GM08714 (cell line): Measurements from ENCODE around the gene RAB31.
"Not testable (repeated sequence)": the region's sequence is repeated elsewhere in the genome, so short reads cannot be mapped to it uniquely, and the experiment has no call there.

Source experiments
- H3K4me3 ChIP-seq: fragments of 200-500 bp; sonication (Bioruptor generic); 2 replicates; pipeline ENCODE4 v1.5.1; 2014; ENCODE audit warnings: mild to moderate bottlenecking, low read length, inconsistent platforms
- ZNF274 ChIP-seq: IDR thresholded peaks from 2 replicates; pipeline ENCODE4 v1.6.1; 2012; ENCODE audit warnings: mild to moderate bottlenecking, low read depth, low read length

RAB31 gene

GRCh38 chr18:9852266-9853081, 144.4 kb downstream of the RAB31 start:
- H3K4me3 ChIP-seq: no peak overlapping the region
- TF ChIP-seq ZNF274: no peak

DNA sequence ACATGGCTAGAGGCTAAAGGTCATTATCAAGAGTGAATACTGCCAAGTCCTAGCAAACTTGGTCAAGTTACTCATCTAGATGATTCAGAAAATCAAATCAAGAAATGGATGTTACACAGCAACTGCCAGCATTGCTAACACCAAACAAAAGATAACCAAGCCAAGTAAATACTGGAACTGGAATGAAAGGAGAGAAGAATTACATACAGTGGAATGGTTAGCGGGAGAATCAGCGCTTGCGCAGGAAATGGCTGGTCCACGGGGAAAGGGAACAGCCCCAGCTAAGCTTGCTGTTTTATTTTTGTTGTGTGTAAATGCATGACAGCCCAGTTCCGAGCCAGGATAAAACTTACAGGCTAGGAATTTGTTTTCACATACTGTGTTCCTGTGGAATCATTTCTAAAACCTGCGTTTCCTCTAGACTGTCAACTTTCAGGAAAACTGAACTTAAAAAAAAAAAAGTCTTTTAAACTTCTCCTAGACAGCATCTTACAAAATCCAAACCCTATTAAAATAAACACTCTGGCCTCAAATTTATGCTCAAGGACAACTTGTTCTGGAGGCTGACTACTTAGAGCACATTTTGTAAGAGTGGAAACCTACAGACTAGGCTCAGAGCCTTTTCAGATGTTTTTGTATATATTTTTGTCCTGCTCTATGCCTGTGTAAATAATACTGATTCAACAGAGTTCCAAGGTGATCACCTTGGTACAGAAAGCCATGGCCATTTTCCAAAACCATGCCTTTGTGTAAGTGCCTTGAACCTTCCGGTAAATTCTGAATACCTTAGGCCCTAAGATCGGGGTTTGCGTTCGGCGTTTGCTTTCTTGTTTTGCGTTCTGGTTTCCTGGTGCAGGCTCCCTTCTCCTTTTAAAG, 146.9 kb downstream of the RAB31 start:
- H3K4me3 ChIP-seq: no peak overlapping the region
- TF ChIP-seq ZNF274: no peak

- TF ChIP-seq ZNF274: no peak
Observed at GRCh38 chr18:9855681-9856080, 147.6 kb downstream of the RAB31 start.

DNA sequence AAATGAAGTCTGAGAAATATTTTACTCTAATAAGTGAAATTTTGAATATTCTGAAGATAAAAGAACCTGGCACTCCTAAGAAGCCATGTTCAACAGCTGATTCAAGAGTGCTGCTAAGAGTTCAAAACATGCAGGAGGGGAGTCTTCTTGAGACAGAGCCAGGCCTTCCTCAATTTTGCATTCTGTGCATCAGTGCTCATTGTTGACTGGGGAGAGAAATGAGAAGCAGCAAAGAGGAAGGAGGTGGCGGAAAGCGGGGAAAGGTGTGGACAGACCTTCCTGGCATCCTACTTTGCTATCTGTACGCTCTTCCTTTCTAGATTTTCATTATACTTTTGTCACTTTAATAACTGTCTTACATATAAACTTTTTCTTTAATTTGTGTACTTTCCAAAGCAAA, 148.0 kb downstream of the RAB31 start:
- no peak for TF ChIP-seq ZNF274
- no peak overlapping the region for H3K4me3 ChIP-seq

More at GRCh38 chr18:9855681-9856080, 147.6 kb downstream of the RAB31 start:
- H3K4me3 ChIP-seq: no peak overlapping the region

DNA sequence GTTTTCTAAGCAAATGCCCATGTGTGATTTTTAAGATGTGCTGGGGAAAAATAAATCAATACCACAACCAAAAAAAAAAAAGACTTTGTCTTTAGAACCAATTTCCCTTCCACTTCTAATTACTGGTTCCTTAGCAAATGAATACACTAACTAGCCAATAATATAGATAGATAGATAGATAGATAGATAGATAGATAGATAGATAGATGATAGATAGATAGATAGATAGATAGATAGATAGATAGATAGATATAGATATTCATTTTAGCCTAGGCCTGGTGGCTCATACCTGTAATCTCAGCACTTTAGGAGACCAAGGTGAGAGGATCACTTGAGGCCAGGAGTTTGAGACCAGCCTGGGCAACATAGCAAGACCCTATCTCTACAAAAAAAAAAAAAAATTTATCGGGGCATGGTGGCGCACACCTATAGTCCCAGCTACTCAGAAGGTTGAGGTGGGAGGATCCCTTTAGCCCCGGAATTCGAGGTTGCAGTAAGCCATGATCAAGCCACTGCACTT, 149.4 kb downstream of the RAB31 start:
- not testable (repeated sequence) for H3K4me3 ChIP-seq

GRCh38 chr18:9858642-9859041, 150.5 kb downstream of the RAB31 start:
- no peak for TF ChIP-seq ZNF274
- no peak overlapping the region for H3K4me3 ChIP-seq

DNA sequence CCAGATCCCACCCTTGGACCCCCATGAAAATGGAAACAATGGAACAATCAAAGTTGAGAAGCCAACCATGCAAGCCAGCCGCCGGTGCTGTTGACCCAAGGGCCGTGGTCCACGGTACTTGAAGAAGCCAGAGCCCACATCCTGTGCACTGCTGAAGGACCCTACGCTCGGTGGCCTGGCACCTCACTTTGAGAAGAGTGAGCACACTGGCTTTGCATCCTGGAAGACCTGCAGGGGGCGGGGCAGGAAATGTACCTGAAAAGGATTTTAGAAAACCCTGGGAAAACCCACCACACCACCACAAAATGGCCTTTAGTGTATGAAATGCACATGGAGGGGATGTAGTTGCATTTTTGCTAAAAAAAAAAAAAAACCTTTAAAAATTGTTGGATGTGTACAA, 151.1 kb downstream of the RAB31 start:
- TF ChIP-seq ZNF274: no peak
- H3K4me3 ChIP-seq: no peak overlapping the region

DNA sequence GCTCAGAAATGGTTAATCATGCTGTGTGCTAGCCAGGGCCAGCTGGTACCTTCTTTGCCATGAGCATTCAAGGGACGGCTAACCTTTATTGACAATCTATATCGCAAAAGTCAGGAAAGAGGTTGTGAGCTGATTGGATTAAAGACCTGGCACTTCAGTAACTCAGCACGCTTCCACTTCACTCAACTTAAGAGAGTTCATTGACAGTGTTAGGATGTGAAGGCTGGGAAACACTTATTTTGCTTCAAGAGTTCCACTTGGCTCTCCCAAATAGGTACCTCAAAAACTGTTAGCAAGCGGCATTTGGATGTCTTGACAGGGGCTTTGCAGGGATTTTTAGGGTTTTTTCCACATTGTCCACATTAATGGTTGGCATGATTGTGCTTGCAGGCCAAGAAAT, 152.6 kb downstream of the RAB31 start:
- no peak overlapping the region for H3K4me3 ChIP-seq
- no peak for TF ChIP-seq ZNF274

GRCh38 chr18:9861157-9861556, 153.1 kb downstream of the RAB31 start:
- TF ChIP-seq ZNF274: no peak
- no peak overlapping the region for H3K4me3 ChIP-seq

GRCh38 chr18:9861933-9862332, 153.8 kb downstream of the RAB31 start:
- H3K4me3 ChIP-seq: no peak overlapping the region
- no peak for TF ChIP-seq ZNF274

- no peak for TF ChIP-seq ZNF274
- no peak overlapping the region for H3K4me3 ChIP-seq
Observed at GRCh38 chr18:9862686-9863085, 154.6 kb downstream of the RAB31 start.

GRCh38 chr18:9863282-9863681, 155.2 kb downstream of the RAB31 start:
- no peak for TF ChIP-seq ZNF274
- H3K4me3 ChIP-seq: no peak overlapping the region

DNA sequence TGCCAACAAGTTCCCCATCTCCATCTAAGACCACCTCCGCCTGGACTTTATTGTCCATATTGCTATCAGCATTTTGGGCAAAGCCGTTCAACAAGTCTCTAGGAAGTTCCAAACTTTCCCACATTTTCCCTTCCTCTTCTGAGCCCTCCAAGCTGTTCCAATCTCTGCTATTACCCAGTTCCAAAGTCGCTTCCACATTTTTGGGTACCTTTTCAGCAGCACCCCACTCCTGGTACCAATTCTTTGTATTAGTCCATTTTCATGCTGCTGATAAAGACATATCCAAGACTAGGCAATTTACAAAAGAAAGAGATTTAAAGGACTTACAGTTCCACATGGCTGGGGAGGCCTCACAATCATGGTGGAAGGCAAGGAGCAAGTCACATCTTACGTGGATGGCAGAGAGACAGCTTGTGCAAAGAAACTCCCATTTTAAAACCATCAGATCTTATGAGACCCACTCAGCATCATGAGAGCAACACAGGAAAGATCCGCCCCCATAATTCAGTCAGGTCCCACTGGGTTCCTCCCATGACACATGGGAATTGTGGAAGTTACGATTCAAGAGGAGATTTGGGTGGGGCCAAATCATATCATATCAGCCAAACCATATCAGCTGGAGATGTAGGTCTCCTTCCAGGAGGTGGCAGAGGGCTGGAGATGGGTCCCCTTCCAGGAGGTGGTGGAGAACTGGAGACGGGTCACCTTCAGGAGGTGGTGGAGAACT, 157.8 kb downstream of the RAB31 start:
- no peak overlapping the region for H3K4me3 ChIP-seq
- no peak for TF ChIP-seq ZNF274

- no peak for TF ChIP-seq ZNF274
- H3K4me3 ChIP-seq: no peak overlapping the region
Observed at GRCh38 chr18:9866627-9867026, 158.5 kb downstream of the RAB31 start.
